GM18870 (cell line): Measurements from ENCODE around the gene CPA2.

Source experiments
- ATAC-seq: cut with Tn5 transposase; IDR thresholded peaks from one replicate; pipeline ENCODE4 v1.9.1; 2021; ENCODE audit warnings: moderate library complexity; ENCODE audit not compliant: unreplicated experiment

The CPA2 gene

DNA sequence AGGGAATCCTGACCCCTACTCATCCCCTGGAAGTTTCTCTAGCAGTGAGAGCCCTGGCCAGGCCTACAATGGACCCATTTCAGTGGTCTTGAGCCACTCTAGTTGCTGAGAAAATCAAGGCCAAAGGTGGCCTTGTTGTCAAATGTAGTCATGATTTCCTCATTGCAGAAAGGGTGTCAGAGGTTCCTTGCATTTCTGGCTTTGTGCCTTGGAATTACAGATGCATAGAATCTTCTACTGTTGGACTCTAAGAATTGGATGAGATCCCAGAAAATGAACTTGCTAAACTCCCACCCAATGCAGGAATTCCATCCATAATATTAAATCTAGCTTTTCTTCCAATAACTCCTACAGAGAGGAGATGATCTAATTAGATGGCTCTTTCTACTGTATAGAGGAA, 12.2 kb downstream of the CPA2 start:
- ATAC-seq = no peak

DNA sequence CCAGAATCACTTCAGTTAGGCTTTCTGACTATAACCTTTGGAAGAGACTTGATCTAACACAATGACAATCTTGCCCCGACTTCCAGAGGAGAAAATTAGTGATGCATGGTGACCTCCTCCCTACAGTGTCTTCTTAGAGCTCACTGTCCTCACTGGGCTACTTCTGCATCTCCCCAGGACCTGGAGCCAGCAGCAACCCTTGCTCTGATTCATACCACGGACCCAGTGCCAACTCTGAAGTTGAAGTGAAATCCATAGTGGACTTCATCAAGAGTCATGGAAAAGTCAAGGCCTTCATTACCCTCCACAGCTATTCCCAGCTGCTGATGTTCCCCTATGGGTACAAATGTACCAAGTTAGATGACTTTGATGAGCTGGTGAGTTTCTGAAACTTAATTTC, 12.6 kb downstream of the CPA2 start:
- ATAC-seq = no peak

GRCh38 chr7:130279906-130280305, 13.2 kb downstream of the CPA2 start:
- ATAC-seq = no peak

DNA sequence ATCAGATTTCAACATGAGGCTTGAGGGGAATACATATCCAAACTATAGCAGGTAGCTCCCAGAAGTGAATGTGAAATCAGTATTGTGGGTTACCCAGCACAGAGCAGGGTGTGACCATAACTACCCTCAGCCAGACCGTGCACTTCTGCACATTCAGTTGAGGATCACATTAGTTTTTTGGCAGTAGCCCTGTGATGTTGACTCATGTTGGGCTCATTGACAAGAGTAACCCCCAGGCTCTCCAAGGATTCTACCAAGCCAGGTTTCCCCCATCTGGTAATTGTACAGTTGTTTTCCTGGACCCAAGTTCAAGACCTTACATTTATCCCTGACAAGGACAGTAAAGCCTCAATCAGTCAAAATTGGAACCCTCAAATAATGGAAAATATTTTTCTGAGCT, 14.6 kb downstream of the CPA2 start:
- no peak for ATAC-seq

GRCh38 chr7:130286881-130287280, 20.2 kb downstream of the CPA2 start:
- ATAC-seq = no peak

- no peak for ATAC-seq
Observed at GRCh38 chr7:130288168-130288567, 21.5 kb downstream of the CPA2 start.

- ATAC-seq = no peak
Observed at GRCh38 chr7:130288829-130289228, 22.2 kb downstream of the CPA2 start.

- ATAC-seq = no peak
Observed at GRCh38 chr7:130289478-130289877, 22.8 kb downstream of the CPA2 start.

- no peak for ATAC-seq
Observed at GRCh38 chr7:130290745-130291144, 24.1 kb downstream of the CPA2 start.

GRCh38 chr7:130292682-130293257, 26.1 kb downstream of the CPA2 start, which contains the start of gene CPA4:
TSS of gene CPA4 (plus strand) at chr7:130293161. CDS start at chr7:130293181, 20 bp downstream.
- no peak for ATAC-seq

GRCh38 chr7:130293521-130293920, 26.9 kb downstream of the CPA2 start:
- ATAC-seq = peak; percentile 72

- no peak for ATAC-seq
Observed at GRCh38 chr7:130294314-130294713, 27.7 kb downstream of the CPA2 start.

DNA sequence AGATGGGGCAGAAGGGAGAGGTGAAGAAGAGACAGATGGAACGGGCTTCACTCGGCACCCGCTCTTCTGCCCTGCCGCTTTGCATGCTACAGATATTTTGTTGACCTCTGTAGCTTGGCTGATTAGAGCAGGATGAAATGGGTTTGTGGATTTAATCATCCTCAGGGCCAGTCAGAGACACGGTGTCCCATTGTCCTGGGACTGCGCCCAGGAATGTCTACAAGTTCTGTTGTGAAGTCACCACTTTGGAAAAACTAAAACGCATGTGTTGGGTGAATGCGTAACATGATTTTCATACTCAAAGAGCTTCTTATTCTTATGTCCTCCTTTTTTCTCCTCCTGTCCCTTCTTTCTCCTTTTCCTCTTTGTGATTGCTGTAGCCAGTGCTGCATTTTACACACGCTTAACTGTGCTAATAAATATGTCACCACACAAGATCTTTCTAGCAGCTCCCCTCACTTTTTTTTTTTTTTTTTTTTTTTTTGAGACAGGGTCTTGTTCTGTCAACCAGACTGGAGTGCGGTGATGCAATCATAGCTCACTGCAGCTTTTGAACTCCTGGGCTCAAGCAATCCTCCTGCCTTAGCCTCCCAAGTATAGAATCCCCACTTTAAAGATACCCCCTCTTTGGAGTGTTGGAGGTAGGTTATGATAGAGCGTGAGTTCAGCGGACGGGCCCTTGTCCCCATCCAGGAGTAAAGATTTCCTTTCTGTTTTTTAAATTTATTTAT, 29.7 kb downstream of the CPA2 start:
- no peak for ATAC-seq

DNA sequence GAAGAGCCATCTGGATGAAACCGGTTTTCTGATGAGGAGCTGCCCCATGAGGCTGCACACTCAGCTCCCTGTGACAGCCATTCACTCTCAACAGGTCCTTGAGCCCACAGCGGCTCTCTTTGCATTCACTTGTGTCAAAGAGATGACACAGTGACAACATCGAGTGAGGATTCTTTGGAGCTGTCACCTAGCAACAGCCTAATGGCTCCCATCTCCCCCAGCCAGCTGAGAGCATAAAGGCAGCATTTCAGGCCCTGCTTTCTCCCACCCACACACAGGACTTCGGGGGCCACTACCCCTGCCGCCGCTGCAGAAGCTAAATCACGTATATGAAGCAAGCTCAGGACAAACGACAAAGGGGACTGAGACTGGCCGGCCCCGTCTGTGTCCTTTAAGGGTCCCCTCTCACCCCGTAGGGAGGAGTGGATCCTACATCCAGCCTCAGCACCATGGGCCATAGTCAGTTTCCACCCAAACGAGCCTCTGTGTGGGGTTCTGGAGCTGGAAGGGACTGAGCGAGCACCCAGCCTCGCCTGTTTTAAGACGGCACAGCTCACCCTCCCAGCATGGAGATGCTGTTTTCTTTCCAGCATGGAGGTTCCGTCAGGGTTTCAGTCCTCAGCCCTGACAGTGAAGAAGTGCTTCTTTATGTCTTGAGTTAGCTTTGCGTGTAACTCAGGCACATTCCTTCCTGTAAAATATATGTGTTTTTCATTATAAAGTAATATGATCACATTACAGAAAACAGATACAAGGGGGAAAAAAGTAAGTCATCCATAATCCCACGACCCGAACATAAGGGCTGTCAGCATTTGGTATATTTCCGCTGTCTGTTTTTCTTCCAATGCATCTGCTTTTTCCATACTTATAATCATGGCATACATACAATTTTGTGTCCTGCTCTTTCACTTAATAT, 31.2 kb downstream of the CPA2 start:
- no peak for ATAC-seq

- ATAC-seq = no peak
Observed at GRCh38 chr7:130298544-130299326, 32.1 kb downstream of the CPA2 start.

DNA sequence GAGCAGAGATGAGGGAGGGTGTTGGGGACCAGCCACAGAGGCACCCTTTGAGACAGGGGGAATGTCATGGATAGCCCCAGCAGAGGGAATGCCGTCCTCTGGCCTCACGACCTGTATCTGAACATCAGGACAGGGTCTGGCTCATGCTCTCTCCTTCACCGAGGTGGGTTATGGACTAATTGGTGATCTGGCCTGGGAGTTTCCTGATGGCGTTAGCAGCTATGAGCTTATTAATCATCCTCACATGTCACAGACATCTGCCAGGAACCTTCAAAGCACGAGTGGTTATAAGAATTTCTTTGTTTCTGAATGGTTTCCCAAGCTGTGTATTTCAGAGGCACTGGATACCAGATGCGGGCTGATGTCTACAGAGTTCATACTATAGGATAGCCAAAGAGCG, 33.2 kb downstream of the CPA2 start:
- ATAC-seq = no peak

- ATAC-seq = no peak
Observed at GRCh38 chr7:130301501-130302020, 34.9 kb downstream of the CPA2 start.

GRCh38 chr7:130302649-130303048, 36.0 kb downstream of the CPA2 start:
- no peak for ATAC-seq

GRCh38 chr7:130303127-130303526, 36.5 kb downstream of the CPA2 start:
- ATAC-seq = no peak

GRCh38 chr7:130303551-130303950, 36.9 kb downstream of the CPA2 start:
- ATAC-seq = no peak

- ATAC-seq = no peak
Observed at GRCh38 chr7:130303982-130304381, 37.3 kb downstream of the CPA2 start.
